ENCODE data around the gene DOC2B.
"Not testable (repeated sequence)": the region's sequence is repeated elsewhere in the genome, so short reads cannot be mapped to it uniquely, and the experiment has no call there.

The DOC2B gene

DNA sequence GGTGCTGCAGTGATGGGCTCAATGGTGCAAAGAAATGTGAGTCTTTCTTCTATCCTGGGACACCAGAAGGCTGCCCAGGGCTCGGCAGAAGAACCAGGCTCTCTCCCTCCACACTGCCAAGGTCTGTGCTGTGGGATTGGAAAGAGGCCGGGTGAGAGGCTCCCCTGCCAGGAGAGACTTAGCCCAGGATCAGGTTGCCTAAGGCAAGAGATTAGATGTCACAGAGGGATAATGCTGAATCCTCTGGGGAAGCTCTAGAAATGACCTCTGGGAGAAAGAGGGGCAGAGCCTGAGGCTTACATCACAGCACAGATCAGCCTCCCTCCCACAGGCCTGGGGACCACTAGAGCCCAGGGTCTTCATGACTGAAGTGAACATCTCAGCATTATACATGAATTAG, 5.7 kb upstream of the DOC2B start:
- no peak for DNase-seq

DNA sequence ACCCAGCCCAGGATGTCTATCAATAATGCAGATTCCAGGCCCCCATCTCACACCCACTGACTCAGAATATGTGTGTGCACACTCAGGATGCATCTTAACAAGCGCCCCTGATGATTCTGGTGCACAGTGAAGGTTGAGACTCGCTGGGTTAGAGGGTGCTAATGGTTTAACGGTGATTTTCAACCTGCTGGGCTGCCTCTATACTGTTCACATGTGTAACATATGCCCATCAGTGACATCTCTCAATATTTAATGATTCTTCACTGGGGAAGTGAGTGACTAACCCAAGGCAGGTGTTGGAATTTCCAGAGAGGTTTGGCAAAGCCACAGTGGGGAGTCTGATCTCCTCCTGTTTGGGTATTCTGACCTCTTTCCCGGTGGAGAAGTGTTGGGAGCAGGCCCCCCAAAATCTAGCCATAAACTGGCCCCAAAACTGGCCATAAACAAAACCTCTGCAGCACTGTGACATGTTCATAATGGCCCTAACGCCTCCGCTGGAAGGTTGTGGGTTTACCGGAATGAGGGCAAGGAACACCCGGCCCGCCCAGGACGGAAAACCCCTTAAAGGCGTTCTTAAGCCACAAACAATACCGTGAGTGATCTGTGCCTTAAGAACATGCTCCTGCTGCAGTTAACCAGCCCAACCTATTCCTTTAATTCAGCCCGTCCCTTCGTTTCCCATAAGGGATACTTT, 4.1 kb upstream of the DOC2B start:
- no peak for DNase-seq

DNA sequence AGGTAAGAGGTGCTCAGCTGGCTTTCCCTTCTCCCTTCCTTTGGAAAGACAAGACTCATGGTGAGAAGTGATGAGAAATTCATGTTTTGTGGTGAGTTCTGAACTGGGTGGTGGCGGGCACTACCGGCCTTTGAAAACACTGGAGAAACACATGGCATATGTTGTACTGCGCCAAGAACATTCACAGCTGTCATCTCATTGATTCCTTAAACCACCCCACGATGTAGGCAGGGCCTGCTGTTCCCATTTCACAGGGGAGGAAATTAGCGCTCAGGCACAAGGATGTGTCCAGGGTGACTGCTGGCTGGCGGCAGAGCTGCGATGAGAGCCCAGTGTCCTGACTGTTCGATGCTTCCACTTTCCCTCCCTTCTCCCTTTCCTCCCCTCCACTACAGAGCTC, 1.6 kb upstream of the DOC2B start:
- DNase-seq, result no peak

DNA sequence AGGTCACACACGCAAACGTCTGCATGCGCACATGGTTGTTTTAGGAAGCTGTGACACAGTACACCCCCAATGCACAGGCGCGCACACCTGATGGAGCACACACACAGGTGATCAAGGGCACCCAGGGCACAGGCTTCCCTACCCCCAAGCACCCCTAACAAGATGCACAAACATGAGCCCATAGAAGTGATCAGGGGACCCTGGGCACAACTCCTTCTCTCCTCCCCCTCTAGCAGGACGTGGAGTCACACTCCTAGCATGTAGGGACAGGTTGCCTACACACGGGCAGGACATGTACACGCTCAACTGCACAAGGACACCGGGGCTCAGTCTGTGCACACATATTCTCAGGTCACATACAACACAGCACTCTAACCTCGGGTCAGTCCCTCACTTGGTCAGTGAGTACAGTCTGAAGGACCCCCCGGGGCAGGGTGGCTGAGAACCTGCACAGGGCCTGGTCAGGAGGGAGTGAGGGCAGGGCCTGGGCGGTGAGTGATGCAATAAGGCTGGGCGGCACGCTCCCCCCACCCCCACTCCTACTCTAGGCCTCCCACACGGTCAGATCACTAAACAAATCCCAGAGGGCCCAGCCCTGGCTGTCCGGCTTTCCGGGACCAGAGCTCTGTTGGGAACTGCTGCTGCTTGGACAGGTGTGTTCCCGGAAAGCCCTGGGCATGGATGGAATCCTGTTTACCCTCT, 751 bp upstream of the DOC2B start:
- DNase-seq, result no peak

DNA sequence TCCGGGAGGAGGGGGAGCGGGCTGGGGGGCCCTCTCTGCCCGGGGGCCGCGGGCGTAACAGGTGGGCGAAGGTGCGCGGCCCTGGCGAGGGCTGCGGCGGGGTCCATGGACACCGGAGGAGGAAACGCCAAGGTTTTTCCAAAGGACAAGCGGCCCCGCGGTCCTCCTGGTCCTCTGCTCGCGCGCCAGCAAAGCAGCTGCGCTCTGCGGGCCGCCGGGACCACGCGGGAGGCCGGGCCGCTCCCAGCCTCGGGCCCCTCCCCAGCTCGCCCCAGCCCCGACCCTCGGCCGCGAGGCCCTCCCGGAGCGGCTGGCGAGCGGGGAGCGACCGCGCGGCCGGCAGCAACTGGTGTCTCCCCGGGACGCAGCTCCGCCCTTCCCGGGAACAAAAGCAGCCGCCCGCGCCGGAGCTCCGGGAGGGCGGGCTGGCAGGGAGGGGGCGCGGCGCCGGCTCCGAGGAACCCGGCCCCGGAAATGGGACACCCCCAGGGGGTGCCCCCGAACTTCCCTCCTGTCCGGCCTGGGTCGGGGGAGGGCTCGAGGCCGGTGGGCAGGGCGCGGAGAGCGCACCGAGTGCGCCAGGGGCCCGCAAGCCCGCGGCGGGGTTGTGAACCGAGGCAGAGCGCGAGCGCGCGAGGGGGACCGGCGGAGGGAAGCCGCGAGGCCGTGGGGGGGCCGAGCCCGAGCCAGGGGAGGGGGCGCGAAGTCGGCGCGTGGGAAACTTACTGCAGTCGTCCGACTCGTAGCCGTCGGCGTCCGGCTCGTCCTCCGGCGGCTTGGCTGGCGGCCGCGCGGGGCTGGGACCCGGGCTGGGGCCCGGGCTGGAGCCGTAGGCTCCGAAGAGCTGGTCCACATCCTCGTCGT, 837 bp downstream of the DOC2B start:
- DNase-seq, result no peak

DNA sequence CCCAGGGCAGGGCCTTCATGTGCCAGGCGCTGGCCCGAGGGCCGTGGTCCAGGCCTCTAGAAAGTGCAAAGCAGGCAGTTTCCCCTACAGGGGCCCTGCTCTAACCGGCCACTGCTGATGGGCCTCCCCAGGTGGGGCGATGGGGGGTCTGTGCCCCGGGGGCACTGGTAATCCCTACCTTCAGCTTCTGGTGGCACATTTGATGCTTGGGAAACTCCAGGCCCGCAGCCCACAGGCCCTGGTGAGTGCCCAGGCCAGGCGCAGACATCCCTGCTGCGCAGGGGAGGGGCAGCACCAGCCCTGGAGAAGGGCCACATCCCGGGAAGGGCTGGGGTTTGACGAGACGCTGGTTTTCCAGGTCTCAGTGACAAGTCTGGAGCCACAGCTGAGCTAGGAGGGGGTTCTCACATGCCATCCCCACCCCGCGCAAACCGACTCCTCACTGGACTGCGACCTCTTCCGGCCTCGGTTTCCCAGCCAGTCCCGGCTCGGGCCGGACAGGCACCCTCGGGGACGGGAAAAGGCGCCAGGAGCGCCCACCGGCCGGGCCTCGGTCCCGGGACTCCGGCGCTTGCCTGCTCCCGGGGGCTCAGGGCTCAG, 1.6 kb downstream of the DOC2B start:
- DNase-seq, result no peak

DNA sequence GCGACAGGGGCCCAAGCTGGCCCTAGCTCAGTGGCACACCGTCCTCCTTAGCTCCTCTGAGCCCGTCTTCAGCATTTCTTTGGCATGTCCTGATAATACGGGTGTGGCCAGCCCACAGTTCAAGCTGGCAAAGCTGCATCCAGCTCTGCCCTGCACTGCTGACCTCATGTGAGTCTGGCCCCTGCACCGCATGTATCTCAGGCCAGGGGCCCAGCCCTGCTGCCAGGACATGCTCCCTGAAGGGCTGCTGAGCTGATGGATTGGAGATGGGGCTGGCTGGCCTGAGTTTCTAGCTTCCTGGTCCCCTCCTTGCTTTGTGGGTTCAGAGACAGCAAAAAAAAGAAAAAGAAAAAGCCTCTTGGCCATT, 2.4 kb downstream of the DOC2B start:
- no peak for DNase-seq

DNA sequence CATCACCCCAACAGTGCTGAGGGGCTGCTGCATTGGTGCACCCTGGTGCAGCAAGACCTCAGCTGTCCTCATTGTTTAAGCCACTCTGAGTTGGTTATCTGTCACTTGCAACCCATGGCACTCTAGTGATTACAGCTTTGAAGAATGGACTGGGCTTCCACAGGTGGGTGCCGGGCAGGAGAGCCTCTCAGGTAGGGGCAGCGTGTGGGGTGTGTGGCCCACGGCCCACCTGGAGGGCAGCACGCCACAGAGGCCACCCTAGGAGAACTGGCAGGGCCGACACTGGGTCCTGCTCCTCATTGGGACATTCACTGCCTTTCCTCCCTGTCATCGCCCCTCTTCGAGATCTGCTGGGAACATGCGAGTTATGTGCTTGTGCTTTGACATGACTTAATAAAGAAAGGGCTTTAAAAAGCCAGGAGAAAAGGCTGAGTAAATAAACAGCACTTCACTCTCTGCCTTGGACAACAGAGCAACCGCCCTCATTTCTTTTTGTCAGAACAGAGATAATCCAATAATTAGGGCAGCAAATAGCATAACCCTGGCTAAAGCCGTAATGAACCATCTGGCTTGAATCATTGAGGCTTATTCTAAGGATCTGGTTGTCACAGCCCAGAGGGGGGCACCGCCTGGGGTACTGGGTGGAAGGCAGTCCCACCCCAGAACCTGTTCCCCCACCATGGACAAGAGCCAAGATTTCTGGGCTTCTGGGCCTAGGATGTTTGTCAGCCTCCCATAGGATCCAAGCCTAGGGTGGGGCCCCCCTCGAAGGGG, 3.0 kb downstream of the DOC2B start:
- DNase-seq, result no peak

DNA sequence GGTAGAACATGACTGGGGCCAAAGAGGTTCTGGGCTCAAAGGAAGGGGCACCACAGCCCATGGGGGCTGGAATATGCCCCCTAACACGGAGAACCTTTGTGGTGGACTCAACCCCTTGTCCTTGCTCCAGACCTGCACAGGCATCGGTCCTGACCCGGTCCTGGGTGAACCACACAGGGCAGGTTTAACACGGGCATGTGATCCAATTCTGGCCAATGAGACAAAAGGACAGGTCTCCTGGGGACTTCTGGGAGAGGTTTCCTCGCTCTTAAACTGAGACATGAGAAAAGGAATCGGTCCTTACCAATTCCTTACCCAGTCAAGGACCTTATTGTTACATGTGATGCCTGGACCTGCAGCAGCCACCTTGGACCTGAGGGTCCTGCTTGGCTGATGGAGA, 3.7 kb downstream of the DOC2B start:
- DNase-seq, result no peak

DNA sequence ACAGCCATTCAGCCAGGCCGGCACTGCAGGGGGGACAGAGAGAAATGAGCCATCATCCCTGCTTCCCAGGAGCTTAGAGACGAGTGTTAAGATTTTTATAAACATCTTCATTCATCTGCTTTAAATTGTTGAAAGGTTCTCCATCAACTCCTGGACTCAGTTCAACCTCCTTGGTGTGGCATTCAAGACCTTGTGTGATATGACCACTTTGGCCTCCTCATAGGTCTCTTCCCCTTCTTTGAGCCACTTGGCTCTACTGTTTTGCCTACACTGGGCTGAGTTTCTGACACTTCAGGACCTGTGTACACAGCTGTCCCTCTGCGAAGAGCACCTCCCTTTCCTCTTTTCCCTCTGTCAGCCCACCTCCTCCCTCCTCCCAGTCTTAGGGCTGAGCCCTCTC, 4.3 kb downstream of the DOC2B start:
- DNase-seq, result no peak

DNA sequence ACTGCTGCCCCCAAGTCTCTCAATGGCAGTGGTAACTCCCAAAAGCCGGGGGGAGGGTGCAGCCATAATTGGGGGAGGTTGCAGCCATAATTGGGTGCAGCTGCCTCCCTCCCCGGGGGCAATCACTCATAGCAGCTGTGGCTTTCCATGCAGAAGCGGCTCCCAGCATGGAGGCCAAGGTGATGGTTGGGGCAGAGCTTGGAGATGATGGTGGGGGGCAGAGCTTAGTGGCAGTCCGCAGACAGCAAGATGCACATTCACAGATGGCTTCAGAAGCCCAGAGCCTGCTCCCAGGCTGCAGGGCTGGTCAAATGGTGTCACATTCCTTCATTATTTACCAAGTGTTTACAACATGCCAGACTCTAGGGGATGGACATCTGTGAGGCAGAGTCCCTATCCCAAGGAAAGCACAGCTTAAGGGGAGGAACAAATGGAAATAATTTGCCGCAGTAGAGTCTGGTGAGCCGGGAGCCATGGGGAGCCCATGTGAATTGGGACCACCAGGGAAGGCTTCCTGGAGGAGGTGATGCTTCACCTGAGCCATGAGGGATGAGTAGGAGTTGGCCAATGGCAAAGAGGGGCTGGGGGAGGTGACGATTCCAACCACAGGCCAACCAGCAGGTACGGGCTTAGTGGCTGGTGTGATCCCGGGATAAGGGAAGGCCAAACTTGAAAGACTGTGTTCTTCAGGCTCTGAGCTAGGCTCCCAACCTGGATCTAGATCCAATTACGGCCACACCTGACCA, 8.1 kb downstream of the DOC2B start:
- DNase-seq, result no peak

DNA sequence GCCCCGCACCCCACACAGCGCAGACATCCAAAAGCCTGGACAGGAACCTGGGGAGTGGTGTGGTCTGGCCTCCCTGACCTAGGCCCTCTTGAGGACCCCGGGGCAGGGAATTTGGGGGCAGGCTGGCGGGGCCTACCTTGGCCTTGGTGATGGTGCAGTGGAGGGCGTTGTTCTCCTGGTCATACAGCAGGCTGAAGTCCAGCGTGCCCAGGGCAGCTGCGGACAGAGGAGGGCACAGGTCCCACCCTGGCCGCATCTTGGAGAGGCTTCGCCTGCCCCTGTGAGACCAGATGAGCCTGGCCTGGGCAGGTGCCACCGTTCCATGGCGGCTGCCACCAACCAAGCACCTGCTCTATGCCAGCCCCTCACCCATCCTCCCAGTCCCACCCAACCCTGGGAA, 9.0 kb downstream of the DOC2B start:
- DNase-seq, result no peak

DNA sequence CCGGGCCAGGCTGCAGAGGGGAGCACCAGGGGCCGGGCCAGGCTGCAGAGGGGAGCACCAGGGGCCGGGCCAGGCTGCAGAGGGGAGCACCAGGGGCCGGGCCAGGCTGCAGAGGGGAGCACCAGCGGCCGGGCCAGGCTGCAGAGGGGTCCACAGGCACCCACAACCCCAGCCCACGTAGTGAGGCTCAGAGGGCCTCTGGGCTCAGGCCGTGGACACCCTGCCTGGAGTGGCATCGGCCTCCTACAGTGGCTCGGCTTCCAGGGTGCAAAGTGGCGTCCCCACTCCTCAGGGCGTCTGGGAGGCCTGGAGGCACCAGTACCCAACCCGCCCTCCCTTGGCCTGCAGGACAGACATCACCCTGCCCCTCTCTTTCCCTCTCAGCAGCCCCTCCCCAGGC, 9.6 kb downstream of the DOC2B start:
- DNase-seq, result no peak

DNA sequence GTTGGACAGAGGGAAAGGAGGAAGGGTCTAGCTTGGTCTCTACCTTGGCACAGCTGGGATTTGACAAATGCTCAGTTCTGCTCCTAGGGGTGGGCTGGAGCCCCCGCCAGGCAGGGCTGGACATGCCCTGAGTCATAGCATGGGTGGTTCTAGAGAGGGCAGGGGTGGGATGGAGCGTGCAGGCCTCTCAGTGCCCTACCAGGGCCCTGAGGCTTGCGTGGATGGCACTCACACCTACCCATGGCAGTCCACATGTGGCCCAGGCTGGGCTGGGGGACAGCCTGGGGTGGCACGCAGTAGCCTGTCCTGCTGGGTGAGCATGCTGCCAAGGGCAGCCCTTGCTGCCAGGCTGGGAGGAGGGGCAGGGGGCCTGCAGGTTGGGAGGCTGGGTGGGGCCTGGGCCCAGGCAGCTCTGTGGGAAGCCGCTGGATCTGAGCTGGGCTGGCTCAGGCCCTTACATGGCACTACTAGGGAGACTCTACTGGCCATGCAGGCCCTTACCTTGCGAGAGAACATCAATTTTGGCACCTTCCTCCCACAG, 11.2 kb downstream of the DOC2B start:
- DNase-seq, result no peak

DNA sequence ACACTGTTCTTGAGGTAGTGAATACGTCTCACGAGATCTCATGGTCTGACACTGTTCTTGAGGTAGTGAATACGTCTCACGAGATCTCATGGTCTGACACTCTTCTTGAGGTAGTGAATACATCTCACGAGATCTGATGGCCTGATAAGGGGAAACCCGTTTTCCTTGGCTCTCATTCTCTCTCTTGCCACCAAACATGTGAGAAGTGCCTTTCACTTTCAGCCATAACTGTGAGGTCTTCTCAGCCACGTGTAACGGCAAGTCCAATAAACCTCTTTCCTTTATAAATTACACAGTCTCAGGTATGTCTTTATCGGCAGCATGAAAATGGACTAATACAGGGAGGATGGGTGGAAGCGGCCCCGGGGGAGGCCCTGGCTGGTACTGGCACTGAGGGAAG, 12.8 kb downstream of the DOC2B start:
- not testable (repeated sequence) for DNase-seq

DNA sequence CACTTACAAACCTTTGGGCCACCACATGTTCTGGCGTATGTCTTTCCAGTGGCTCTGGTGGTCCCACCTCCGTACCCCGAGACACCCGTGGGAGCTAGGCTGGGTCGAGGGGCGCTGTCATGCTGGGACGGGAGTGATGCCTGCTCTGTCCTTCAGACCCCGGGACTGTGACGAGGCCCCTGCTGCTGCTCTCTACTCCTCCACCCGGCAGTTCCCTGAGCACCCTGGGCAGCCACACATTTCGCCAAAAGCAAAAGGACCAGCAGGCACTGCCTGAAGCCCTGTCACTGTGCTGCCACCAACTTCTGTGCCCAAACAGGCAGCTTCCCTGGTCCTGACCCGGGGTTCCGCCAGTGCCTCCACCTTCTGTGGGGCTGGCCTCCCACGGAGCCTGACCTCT, 15.5 kb downstream of the DOC2B start:
- no peak for DNase-seq

DNA sequence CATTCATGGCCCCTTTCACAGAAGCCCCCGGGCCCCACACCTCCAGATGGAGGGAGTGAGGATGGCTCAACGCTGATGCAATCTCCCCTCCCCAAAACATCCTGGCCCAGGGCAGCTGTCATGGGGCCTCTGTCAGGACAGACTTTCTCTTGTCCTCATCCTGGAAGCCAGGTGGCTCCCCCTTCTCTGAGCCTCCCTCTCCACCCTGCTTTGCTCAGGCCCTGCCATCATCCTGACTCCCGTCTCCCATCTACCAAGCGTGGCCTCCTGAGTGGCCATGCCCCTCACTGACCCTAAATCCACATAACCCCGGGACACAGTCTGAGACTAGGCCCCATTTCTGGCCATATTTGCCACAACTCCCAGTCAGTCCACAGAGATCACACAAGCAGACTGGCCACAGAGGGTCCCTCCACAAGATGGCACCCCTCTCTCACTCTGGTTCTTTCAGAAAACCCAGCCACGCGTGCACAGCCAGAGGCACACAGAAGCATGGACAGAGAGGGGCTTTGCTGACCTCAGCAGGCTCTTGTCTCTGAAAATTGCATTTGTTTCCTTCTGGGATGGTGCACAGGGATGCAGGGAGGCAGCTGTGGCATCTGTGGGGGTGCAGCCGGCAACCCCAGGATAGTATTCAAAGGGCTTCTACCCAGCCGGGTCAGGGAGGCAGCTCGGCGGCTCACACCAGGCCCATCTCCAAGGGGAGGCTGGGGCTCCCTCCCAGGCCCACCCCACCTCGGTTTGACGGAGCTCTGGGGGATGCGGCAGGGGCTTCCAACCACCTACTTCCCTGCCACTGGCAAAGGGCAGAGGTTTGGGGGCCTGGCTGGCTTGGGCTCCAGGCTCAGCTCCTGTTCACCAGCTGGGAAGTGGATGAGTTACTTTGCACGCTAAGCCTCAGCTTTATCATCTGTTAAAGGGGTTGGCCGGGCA, 16.9 kb downstream of the DOC2B start:
- DNase-seq, result no peak

DNA sequence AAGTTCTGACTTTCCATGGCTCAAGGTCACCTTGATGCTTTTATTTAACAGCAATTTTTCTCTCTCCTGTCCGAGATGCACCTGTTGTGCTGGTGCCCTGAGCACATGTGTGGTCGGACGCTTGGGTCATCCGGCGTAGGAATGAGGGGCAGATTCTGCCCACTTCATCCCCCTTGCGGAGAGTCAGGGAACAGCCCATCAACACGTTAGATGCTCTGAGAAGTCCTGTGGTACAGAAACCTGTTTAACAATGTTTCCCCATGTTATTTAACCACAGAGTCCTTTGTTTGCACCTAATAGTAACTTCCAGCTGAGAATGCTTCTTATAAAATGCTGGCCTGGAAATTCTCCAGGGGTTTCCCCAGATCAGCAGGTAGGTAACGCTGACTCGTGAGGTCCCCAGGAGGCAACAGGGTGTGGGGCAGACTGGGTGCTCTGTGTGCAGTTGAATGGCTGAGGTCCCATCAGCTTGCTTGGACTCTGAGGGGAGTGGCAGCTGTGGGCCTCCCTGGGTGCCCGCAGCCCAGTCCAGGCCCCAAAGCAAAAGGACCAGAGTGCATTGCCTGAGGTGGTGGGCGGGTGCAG, 17.8 kb downstream of the DOC2B start:
- no peak for DNase-seq

DNA sequence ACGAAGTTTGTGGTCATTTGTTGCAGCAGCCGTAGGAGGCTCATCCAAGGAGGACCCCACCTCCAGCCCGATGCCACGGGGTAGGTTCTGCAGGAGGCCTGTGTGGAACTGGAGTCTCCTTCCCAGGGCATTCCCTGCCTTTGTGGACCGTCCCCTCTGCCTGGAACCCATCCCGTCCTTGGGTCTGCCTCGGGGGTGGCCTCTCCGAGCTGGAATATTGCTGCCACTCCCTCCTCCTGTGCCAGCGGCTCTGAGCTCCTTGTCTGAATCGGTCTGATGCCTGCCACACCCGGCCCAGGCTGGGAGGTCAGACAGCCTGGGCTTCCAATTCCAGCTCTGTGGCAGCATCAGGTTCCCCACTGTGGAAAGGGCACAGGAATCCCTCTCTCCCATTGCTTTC, 18.8 kb downstream of the DOC2B start:
- DNase-seq, result no peak

DNA sequence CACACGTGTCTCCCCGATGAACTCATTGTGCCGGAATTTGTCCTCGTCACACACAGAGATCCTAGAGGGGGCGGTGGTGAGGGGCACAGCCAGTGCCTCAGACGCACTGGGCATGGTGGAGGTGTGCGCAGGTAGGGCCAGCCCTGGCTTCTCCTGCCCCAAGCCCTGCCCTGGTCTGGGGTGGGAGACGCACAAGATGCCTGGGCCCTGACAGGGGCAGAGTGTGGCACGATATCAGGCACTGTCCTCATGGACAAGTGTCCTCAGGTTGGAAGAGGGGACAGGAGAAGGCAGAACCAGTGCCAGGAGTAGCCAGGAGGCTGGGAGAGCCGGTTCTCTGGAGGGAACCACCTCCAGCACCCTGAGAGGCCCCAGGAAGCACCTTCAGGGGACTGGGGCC, 20.0 kb downstream of the DOC2B start:
- no peak for DNase-seq

Data from NCI-H510A treated with DMSO at 0.1 percent for 48 hours (cell line).